T-helper 17 cell (primary cell): Measurements from ENCODE around the gene ORMDL3. TPM values are rescaled to one million over a fixed set of nuclear protein-coding genes. Genes with fewer than 3 reads are reported as not detected.
A peak's percentile ranks its signal among the peaks of the same experiment; 100 is the strongest.

Source experiments
- ATAC-seq: fragments of 150-1000 bp; cut with Tn5 transposase; 2 replicates; pipeline ENCODE4 v1.10.0; 2021; ENCODE audit warnings: mild to moderate bottlenecking, moderate library complexity
- DNase-seq, 3 donors: peaks; one replicate each; pipeline versions ENCODE4 v3.0.0 to v3.0.0-alpha.2; 2020 to 2021
- H3K9me3 ChIP-seq: one replicate; pipeline ENCODE4 v1.7.0; 2013; ENCODE audit warnings: low read length, mild to moderate bottlenecking; ENCODE audit not compliant: control insufficient read depth, poor library complexity, severe bottlenecking
- H3K27ac Mint-ChIP-seq: one replicate; pipeline ENCODE4 v1.8.0; 2022; ENCODE audit warnings: mild to moderate bottlenecking, moderate library complexity, mixed read lengths
- H3K27me3 Mint-ChIP-seq: one replicate; pipeline ENCODE4 v1.8.0; 2022; ENCODE audit warnings: mixed read lengths
- H3K36me3 Mint-ChIP-seq: one replicate; pipeline ENCODE4 v1.8.0; 2022; ENCODE audit warnings: low read depth, mixed read lengths
- H3K4me1 Mint-ChIP-seq: one replicate; pipeline ENCODE4 v1.8.0; 2022; ENCODE audit warnings: mild to moderate bottlenecking, mixed read lengths
- H3K4me3 Mint-ChIP-seq: one replicate; pipeline ENCODE4 v1.8.0; 2022; ENCODE audit warnings: mild to moderate bottlenecking, moderate library complexity, mixed read lengths
- total RNA-seq, 4 donors: library from RNA in 2 of 4; stranded (reverse) in 2 of 4; gene quantifications; one replicate each; pipeline ENCODE4 v1.2.3 and lab custom pipeline; 2022 to 2026

Gene ORMDL3
- total RNA-seq, 2 donors from 2014 or later: 76.0 to 88.9 TPM

DNA sequence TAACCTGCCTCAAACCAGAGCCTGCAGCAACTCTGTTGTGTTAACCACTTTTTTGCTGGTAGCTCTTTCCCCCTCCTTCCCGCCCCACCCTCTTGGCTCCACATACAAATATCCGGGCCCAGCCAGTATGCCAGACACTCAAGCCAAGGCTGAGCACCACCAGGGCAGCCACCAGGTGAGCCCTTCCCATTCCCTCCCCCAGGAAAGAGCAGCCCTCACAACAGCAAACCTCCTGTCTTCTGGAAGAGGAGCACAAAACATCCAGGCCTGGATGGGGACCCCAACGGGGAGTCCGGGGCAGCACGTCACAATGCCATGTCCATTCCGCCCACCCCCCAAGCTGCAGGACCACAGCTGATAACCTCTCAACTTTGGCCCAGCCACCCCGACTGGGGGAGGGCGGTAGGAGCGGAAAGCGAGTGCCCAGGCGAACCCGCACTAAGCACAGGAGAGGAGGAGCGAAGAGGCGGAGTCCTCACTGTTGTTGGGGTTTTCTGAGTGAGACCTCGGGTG is 757 bp downstream of the ORMDL3 start:
- peaks cover 38% of the 10 kb centered on the region for H3K4me1 Mint-ChIP-seq
- peak overlapping the region; percentile 97 for H3K27ac Mint-ChIP-seq
- ATAC-seq (peak; percentile 71), DNase-seq (peak; percentile 31 to 37 (median 36))
- peak overlapping the region; percentile 94 for H3K4me3 Mint-ChIP-seq
- H3K27me3 Mint-ChIP-seq: no peaks in the 10 kb centered on the region
- H3K9me3 ChIP-seq: no peaks in the 10 kb centered on the region
- peaks cover 7% of the 10 kb centered on the region for H3K36me3 Mint-ChIP-seq

DNA sequence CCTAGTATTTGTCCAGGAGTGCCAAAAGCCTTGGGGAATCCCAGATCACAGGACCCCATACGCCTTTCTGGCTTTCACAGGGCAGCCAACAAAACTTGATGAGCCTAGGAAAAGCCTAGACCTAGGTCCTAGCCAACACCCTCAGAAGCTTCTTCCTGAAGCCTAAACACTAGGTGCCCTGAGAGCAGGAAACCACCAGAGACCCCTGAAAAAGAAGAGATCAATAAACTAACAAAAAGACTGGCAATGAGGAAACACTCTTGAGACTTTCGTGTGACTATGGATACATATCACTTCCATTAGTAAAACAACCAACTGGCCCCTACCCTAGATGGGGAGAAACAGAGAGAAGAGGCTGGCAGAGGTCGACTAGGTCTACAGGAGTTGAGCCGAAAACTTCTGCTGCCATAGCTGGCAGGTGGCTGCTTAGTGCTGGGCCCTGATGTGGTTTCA is 1.2 kb downstream of the ORMDL3 start:
- ATAC-seq: peak; percentile 72

DNA sequence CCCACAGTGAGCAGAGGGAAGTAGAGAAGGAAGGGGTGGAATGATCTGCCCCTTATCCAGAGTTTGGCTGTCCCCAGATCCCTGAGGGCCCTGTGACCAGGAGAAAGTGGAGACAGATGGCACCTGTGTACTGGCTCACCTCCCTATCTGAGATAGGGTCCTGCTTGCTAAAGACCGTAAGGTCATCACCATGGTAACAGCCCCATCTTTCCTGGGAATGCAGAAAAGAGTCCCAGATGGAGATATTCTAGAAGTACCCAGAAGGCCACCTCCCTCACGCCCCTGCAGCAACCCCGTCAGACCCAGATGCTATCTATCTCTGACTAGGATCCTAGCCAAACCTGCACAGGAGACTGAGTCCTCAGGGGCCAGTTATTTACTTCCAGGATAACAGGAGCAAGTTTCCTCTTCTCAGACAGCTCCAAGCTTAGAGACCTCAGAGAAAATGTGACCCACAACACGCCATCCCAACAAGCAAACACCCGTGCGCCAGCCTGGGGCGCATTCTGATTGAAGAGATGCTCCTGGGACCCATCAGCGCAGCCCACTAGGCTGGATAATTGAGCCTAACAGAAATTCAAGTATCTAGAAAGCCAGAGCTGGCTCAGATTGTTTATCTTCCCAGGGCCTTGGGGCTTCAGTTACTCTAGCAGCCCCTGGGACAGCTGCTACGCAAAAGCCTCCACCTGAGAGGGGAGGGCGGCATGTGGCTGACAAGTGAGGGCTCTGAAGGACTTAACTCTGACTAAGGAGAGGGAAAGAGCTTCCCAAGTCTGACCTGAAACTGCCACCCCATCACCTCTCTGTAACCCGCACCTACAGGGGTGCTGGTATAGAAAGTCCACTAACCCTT is 1.9 kb downstream of the ORMDL3 start:
- Mint-ChIP-seq H3K27ac (peak overlapping the region; percentile 97), H3K4me1 (peaks cover 47% of the 10 kb centered on the region), H3K27me3 (no peaks in the 10 kb centered on the region), H3K36me3 (peaks cover 7% of the 10 kb centered on the region), H3K4me3 (peak overlapping the region; percentile 94)
- ATAC-seq: no peak
- no peaks in the 10 kb centered on the region for H3K9me3 ChIP-seq
- DNase-seq: no peak

More for the DNA sequence above, 1.2 kb downstream of the ORMDL3 start:
- no peaks in the 10 kb centered on the region for H3K27me3 Mint-ChIP-seq
- H3K4me3 Mint-ChIP-seq: peak overlapping the region; percentile 94
- H3K36me3 Mint-ChIP-seq: peaks cover 7% of the 10 kb centered on the region
- peaks cover 43% of the 10 kb centered on the region for H3K4me1 Mint-ChIP-seq
- no peaks in the 10 kb centered on the region for H3K9me3 ChIP-seq
- DNase-seq: peak in 1 of 3 donors; percentile 36
- peak overlapping the region; percentile 97 for H3K27ac Mint-ChIP-seq

DNA sequence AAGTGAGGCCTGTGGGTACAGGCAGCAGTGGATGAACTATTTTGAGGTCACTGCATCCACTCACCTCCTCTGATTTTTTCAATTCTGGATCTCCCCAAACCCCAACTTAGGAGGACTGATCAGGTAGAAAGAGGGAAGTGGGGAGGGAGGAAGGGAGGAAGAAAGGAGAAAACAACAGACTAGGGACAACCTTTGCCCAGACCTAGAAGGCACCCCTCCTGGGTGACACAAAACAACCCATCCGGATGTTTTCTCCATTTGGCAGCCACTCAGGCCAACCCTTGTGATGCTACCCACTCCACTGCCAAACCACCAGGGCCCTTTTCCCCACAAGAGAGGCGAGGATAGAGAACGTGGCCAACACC is 2.7 kb downstream of the ORMDL3 start:
- no peaks in the 10 kb centered on the region for H3K9me3 ChIP-seq
- Mint-ChIP-seq H3K4me3 (peak overlapping the region; percentile 94), H3K27ac (peak overlapping the region; percentile 97), H3K36me3 (peaks cover 7% of the 10 kb centered on the region), H3K27me3 (no peaks in the 10 kb centered on the region), H3K4me1 (peaks cover 51% of the 10 kb centered on the region)
- no peak for ATAC-seq
- no peak for DNase-seq

DNA sequence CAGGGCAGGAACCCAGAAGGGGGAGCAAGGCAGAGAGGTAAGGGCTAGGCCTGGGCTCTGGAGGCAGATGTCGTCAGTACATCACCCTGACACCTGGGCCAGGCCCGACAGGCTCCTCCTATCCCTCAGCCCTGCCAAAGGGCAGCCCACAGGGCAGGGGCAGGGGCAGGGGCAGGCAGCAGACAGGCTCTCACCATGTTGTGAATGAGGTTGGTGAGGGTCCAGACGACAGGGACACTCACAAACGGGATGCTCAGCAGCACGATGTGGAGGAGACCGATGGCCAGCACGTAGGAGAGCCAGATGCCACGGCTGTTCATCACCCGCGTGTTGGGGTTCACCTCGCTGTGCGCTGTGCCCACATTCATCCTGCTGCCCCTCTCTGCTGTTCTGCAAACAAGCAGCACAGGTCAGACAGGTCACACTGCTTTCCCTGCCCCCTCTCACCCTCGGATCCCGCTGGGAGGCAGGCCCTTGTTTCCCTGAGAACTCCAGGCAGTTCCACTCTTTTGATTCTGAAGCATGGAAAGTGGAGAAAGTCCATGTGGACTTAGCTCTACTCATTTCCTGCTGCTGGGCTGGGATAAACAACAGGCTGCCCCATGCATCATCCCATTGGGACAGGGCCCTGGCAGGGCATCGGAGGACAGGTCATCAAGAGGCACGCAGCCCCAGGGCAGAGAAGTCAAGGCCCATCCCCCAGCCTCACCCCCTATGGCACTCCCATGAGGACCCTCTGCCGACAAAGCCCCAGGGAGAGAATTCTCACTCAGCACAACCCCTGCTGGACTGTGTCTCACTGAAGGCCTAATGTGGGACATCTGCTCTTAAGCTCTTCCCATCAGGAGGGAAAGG is 3.3 kb downstream of the ORMDL3 start:
- Mint-ChIP-seq H3K36me3 (peaks cover 7% of the 10 kb centered on the region), H3K27me3 (no peaks in the 10 kb centered on the region), H3K4me1 (peaks cover 51% of the 10 kb centered on the region), H3K4me3 (peak overlapping the region; percentile 94), H3K27ac (peak overlapping the region; percentile 97)
- DNase-seq (no peak), ATAC-seq (no peak)
- no peaks in the 10 kb centered on the region for H3K9me3 ChIP-seq

DNA sequence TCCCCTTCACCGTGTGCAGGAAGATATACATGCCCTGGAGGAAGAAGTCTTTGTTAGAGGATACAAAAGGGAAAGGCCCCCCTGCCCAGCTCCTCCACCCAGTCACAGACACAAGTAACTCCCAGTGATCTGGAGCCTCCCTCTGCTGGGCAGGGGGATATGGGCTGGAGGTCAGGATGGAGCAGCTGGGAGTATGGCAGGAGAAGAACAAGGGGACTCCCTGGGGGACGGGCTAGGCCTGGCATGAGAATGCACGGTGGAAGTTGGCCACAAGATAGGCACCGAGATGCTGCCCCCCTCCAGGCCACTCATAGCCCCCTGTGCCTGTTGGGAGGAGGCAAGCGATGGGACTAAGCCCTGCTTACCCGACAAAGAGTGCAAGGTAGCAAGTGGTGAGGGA is 4.2 kb downstream of the ORMDL3 start:
- no peak for DNase-seq
- H3K27me3 Mint-ChIP-seq: no peaks in the 10 kb centered on the region
- ATAC-seq: no peak
- H3K36me3 Mint-ChIP-seq: peaks cover 7% of the 10 kb centered on the region
- no peaks in the 10 kb centered on the region for H3K9me3 ChIP-seq
- peak overlapping the region; percentile 70 for H3K4me3 Mint-ChIP-seq
- H3K4me1 Mint-ChIP-seq: peaks cover 55% of the 10 kb centered on the region
- peak overlapping the region; percentile 97 for H3K27ac Mint-ChIP-seq

DNA sequence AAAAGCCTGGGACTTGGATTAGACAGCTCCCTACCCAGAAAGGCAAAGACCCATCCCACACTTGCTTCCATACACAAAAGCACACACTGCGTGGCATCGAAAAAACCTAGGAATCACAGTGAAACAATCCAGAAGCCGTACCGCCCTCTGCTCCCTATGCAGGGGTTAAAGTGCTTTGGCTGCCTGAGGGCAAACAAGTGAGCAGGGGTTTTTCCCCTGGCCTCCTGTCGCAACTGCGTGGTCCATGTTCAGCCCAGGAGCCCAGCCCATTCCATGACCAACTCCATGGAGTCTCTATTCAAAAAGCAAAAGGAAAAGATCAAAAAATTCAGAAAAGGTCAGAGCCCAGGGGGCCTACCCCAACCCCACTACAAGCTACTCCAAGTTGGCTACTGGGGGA is 5.4 kb downstream of the ORMDL3 start:
- Mint-ChIP-seq H3K27me3 (no peaks in the 10 kb centered on the region), H3K4me3 (no peak overlapping the region), H3K4me1 (peaks cover 54% of the 10 kb centered on the region), H3K27ac (peak overlapping the region; percentile 90), H3K36me3 (peaks cover 5% of the 10 kb centered on the region)
- no peaks in the 10 kb centered on the region for H3K9me3 ChIP-seq
- no peak for DNase-seq
- ATAC-seq: no peak

DNA sequence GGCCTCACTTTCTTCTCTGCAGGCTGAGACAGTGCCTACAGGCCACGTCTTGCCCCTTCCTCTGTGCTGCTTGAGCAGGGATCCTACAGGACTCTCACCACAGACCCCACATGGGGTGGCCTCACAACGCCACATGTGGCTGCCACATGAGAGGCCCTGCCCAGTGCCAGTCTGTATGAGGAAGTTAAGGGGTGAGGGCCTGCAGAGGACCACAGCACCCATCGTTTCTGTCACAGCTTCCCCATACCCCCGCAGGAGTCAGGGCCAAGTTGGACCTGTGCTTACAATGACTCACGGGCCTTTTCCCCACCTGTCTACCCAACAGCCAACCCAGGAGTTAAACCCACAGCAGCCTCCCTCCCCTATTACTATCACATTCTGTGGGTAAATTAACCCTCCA is 6.1 kb downstream of the ORMDL3 start:
- Mint-ChIP-seq H3K27ac (peak overlapping the region; percentile 90), H3K4me1 (peaks cover 54% of the 10 kb centered on the region), H3K36me3 (peaks cover 5% of the 10 kb centered on the region), H3K4me3 (peak overlapping the region; percentile 77), H3K27me3 (no peaks in the 10 kb centered on the region)
- ATAC-seq: peak; percentile 29
- DNase-seq: no peak
- H3K9me3 ChIP-seq: no peaks in the 10 kb centered on the region

DNA sequence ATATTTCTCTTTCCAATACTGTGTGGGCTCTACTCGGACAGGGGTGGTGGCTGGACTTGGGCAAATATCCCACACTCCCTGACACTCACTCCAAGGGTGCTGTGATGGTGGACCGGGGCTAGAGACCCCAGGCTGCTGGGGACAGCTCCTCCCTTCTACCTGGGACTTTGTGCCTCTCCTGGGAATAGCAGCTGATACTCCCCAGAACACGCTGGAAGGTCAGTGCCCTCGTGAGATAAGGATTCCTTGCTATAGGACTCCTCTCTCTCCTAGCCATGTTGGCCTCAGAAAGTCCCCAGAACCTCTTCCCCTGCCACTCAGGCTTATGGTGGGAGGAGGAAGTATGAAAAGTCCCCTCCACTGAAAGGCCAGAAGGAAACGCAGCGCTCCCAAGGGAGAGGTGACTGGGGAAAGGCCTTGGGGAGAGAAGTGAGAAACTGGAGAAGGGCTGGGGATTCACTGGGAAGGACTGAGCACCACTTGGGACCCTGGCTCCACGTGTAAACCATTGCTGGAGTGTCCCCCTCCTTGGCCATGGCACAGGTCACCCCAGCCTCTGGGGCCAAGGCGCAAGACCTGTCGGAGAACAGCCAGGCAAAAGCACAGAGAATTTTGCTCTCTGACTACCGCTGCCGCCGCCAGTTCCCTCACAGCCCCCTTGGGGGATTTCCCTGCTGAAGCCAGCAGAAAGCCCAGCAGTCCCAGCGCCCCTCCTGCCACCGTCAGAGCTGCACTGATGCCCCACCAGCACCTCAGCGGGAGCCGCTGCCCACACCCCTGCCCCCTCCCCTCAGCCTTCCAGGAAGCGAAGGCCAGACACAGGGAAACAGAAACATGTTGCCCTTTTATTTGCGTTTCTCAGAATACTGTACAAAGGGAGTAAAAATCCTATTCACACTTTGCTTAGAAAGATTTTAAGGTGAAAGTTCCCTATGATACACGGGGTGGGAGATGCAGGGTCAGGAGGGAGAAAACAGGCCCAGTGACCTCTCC is 6.9 kb downstream of the ORMDL3 start:
- peak in 2 of 3 donors; percentile 24 to 25 for DNase-seq
- H3K27ac Mint-ChIP-seq: peak overlapping the region; percentile 90
- peaks cover 3% of the 10 kb centered on the region for H3K36me3 Mint-ChIP-seq
- no peaks in the 10 kb centered on the region for H3K9me3 ChIP-seq
- no peaks in the 10 kb centered on the region for H3K27me3 Mint-ChIP-seq
- peak overlapping the region; percentile 77 for H3K4me3 Mint-ChIP-seq
- H3K4me1 Mint-ChIP-seq: peaks cover 47% of the 10 kb centered on the region
- ATAC-seq: peak; percentile 82

DNA sequence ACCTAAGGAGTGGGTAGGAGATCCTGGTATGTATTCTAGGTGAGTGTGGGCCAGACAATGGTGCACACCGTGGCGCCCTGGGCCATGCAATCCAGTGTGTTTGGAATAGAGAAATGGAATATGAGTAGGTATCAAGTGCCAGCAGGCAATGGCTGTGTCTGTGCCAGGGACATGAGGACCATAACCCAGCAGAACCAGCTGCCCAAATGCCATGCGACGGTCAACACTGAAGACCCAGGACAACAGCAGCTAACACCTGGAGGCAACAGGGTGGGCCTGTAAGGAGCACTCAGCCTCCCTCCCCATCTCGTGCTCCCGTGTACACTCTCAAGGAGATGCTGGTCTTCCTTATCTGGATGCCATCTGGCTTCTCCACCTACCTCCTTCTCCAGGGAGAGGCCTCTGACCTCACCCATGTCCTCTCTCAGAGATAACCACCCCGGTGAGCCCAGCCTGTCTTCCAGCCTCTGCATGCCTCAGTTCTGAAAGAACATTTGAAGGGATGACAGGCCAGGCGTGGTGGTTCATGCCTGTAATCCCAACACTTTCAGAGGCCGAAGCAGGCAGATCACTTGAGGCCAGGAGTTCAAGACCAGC is 8.2 kb downstream of the ORMDL3 start:
- ATAC-seq: no peak
- H3K9me3 ChIP-seq: no peaks in the 10 kb centered on the region
- no peaks in the 10 kb centered on the region for H3K27me3 Mint-ChIP-seq
- peak overlapping the region; percentile 61 for H3K4me3 Mint-ChIP-seq
- H3K4me1 Mint-ChIP-seq: peaks cover 39% of the 10 kb centered on the region
- DNase-seq: no peak
- peaks cover 5% of the 10 kb centered on the region for H3K36me3 Mint-ChIP-seq
- peak overlapping the region; percentile 76 for H3K27ac Mint-ChIP-seq

DNA sequence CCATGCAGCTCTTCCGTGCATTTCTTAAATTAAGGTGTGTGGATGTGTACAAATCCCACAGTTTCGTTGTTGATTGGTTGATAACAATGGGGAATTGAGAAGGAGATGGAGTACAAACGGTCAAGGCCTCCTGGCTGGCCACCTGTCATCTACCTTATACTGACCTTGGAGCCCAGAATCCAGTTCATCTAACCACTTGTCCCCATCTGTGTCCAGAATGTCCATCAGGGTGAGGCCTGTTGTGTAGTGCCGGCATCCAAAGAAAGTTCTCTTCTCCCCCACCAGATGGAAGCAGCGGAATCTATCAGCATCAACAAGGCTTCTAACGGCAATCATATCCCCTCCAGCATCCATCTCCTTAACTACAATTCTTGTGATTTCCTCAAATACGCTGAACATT is 10.5 kb downstream of the ORMDL3 start:
- Mint-ChIP-seq H3K27me3 (no peaks in the 10 kb centered on the region), H3K27ac (no peak overlapping the region), H3K36me3 (peaks cover 8% of the 10 kb centered on the region), H3K4me1 (peaks cover 29% of the 10 kb centered on the region), H3K4me3 (no peak overlapping the region)
- ATAC-seq (no peak), DNase-seq (no peak)
- H3K9me3 ChIP-seq: no peaks in the 10 kb centered on the region

DNA sequence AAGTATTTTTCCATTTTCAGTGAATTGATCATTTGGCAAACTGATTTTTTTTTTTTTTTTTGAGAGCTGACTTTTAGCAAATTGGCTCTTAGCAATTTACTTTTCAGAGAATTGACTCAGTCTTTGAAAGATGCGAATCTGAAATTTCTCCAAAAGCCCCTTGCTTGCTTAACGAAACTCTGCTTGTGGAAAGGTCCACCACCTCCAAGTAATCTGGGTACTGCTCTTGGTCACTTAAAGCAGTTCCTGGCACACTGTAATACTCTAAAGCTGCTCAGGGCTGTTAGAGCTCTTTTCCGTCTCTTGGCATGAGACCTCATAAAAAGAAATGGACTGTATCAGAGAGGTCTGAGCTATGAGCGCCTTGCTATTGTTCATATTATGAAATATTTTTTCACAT is 11.8 kb downstream of the ORMDL3 start:
- Mint-ChIP-seq H3K4me1 (peaks cover 17% of the 10 kb centered on the region), H3K27ac (no peak overlapping the region), H3K36me3 (peaks cover 14% of the 10 kb centered on the region), H3K4me3 (no peak overlapping the region), H3K27me3 (no peaks in the 10 kb centered on the region)
- no peak for ATAC-seq
- DNase-seq: no peak
- no peaks in the 10 kb centered on the region for H3K9me3 ChIP-seq
